Fibroblast of lung (primary cell): ENCODE data around the gene PPFIBP2.

Experiments
- EZH2 ChIP-seq: IDR thresholded peaks from 2 replicates; pipeline ENCODE4 v1.5.1; 2012; ENCODE audit warnings: low read length, control low read depth, mild to moderate bottlenecking; ENCODE audit errors: missing control alignments
- TF ChIP-seq, protein P1 (sequence below), 2 donors: IDR thresholded peaks in 1 of 2; conservative IDR thresholded peaks in 1 of 2; 1 replicate in 1 of 2; 2 replicates in 1 of 2; pipeline ENCODE4 v1.5.1; 2011 to 2012; ENCODE audit warnings: low read length in 2 of 2, control low read depth in 1 of 2, inconsistent platforms in 1 of 2, low read depth in 1 of 2, mild to moderate bottlenecking in 1 of 2

DNA sequence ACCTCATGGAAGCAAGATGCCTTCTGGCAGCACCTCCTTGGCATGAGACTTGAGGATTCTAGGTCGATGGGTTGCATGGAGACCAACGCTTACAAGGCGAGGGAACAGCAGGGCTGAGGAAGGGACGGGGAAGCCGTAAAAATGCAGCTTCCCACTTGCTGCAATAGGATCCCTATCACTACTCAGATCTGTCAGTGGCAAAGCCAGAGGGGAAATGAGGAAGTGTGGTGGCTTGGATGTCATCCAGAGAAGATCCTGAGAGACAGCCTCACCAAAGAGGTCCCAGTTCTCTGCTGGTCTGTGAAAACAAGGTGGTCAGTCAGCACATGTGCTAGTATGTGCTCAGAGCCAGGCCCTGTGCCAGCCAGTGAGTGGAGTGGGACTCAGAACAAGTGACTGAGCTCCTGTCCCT lies 137.3 kb downstream of the PPFIBP2 start:
- TF ChIP-seq, protein P1, sequence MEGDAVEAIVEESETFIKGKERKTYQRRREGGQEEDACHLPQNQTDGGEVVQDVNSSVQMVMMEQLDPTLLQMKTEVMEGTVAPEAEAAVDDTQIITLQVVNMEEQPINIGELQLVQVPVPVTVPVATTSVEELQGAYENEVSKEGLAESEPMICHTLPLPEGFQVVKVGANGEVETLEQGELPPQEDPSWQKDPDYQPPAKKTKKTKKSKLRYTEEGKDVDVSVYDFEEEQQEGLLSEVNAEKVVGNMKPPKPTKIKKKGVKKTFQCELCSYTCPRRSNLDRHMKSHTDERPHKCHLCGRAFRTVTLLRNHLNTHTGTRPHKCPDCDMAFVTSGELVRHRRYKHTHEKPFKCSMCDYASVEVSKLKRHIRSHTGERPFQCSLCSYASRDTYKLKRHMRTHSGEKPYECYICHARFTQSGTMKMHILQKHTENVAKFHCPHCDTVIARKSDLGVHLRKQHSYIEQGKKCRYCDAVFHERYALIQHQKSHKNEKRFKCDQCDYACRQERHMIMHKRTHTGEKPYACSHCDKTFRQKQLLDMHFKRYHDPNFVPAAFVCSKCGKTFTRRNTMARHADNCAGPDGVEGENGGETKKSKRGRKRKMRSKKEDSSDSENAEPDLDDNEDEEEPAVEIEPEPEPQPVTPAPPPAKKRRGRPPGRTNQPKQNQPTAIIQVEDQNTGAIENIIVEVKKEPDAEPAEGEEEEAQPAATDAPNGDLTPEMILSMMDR (conservative IDR thresholded peaks at IDR 0.05 in 1 of 2, IDR thresholded peaks at IDR 0.05 in 1 of 2; ENCODE audit: low read depth in 1 of 2, low read length in 2 of 2) = no peak
- TF ChIP-seq EZH2 = no peak
